GM12872 (cell line): ENCODE results near the gene DUS4L.

Experiments used
- CTCF ChIP-seq: IDR thresholded peaks from 3 replicates; pipeline ENCODE4 v1.5.1; 2011; ENCODE audit warnings: low read depth, mild to moderate bottlenecking, low read length, moderate library complexity; ENCODE audit not compliant: insufficient read depth

Gene DUS4L

GRCh38 chr7:107622894-107623293, 59.1 kb downstream of the DUS4L start:
- no peak for TF ChIP-seq CTCF

GRCh38 chr7:107627002-107627401, 63.2 kb downstream of the DUS4L start:
- no peak for TF ChIP-seq CTCF
